Kidney (tissue), 14 donors: Measurements from ENCODE around the gene FAM200C. TPM values are rescaled to one million over a fixed set of nuclear protein-coding genes. Genes with fewer than 3 reads are reported as not detected.

Source experiments
- DNase-seq, 5 donors: peaks; one replicate each; pipeline ENCODE4 v3.0.0-alpha.2; 2013 to 2020
- FAIRE-seq: peaks from 2 replicates; lab custom pipeline; 2012; peaks lifted over from hg19 to GRCh38; lab: Jason Lieb, UNC
- H3K27ac ChIP-seq, 2 donors: one replicate each; pipeline ENCODE4 v1.7.0; 2013; ENCODE audit warnings: low read depth in 2 of 2, low read length in 2 of 2, inconsistent platforms in 1 of 2
- H3K27me3 ChIP-seq: one replicate; pipeline ENCODE4 v1.7.1; 2013; ENCODE audit warnings: low read length, inconsistent platforms; ENCODE audit not compliant: control insufficient read depth, insufficient read depth
- H3K36me3 ChIP-seq, 3 donors: one replicate each; pipeline versions ENCODE4 v1.7.0 to v1.7.1; 2013; ENCODE audit warnings: low read length in 3 of 3, control low read depth in 1 of 3, inconsistent platforms in 1 of 3; ENCODE audit not compliant: insufficient read depth in 3 of 3, control insufficient read depth in 2 of 3
- H3K4me1 ChIP-seq, 3 donors: one replicate each; pipeline versions ENCODE4 v1.7.0 to v1.7.1; 2013; ENCODE audit warnings: low read length in 3 of 3, inconsistent platforms in 1 of 3, low read depth in 1 of 3; ENCODE audit not compliant: control insufficient read depth in 2 of 3, insufficient read depth in 2 of 3
- H3K4me3 ChIP-seq, 3 donors: one replicate each; pipeline versions ENCODE4 v1.7.0 to v1.8.1; 2013; ENCODE audit warnings: low read length in 3 of 3, control low read depth in 1 of 3, inconsistent platforms in 1 of 3
- H3K9ac ChIP-seq, 3 donors: one replicate each; pipeline versions ENCODE4 v1.7.0 to v1.7.1; 2013; ENCODE audit warnings: low read length in 3 of 3, control low read depth in 1 of 3, inconsistent platforms in 1 of 3
- H3K9me3 ChIP-seq, 3 donors: one replicate each; pipeline versions ENCODE4 v1.7.0 to v1.7.1; 2013; ENCODE audit warnings: low read length in 3 of 3, control low read depth in 1 of 3, inconsistent platforms in 1 of 3; ENCODE audit not compliant: control insufficient read depth in 2 of 3, insufficient read depth in 1 of 3
- intact Hi-C: fragments of 100-400 bp; cut with DNase I; formaldehyde crosslinking; loops from one replicate; pipeline ENCODE4 v1.11.1; 2022
- polyA plus RNA-seq: library from polyadenylated mRNA; stranded (reverse); fragments of 350-450 nt; fragmentation: Illumina TruSeq; extraction: RNeasy Lipid Tissue Mini Kit (QIAGEN cat#74804); gene quantifications from one replicate; pipeline ENCODE4 v1.2.3, GENCODE V29; 2014; ENCODE audit warnings: low read depth, low replicate concordance; ENCODE audit not compliant: insufficient read depth
- total RNA-seq: library from RNA; stranded (reverse); fragmentation: NEBNext Ultra II Directional; extraction: Animal tissue kit (Norgen Biotek cat#: 25700); gene quantifications from one replicate; pipeline ENCODE4 v1.2.1, GENCODE V29; 2021
- TF ChIP-seq, protein P1 (sequence below): IDR thresholded peaks from 3 replicates; pipeline ENCODE4 v1.5.1; 2012; ENCODE audit warnings: mild to moderate bottlenecking, moderate library complexity, borderline replicate concordance; ENCODE audit not compliant: insufficient read depth; ENCODE audit errors: extremely low read depth
- donor health status: control.
- donor health status: control.
- donor health status: control.
- donor health status: control.
- donor health status: control.
- donor health status: DM: yes; HTN: yes; CAD: no.
- donor health status: Normal renal cell carcinoma (clear cell type).

FAM200C gene
- total and polyA plus RNA-seq, 2 donors from 2014 or later: 4.8 to 5.3 TPM

DNA sequence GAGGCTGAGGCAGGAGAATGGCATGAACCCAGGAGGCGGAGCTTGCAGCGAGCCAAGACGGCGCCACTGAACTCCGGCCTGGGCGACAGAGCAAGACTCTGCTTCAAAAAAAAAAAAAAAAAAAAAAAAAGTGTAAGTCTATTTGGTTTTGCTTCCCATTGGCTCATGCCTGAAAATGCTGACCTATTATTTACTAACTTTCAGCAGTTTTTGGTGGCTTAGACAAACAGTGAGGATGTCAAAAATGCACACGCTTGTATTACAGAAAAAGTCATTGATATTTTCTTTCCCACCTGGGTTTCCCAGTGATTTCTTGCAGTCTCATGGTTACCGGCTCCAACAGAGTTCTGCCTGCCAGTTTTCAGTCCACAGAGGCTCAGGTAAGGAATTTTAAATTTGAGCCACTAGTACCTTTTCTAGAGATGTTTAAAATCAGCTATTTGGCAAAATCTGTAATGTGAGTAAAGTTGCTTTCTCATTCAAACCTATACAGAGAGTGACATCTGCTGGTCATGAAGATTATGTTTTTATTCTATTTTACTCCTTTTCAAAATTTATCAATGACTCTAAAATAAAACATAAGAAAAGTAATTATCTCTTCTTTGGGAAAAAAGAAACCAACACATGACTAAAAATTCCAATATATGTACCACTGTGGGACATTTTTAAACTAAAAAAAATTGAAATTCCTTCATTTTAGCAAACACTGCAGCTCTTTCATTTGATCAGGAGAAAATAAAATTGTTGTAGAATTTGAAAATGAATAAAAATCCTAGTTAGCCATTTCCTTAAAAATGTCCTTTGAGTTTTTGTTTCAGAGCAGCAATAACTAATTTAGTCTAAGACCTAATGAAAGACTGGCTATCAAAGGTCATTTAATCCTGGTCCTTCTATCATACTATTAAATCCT is 8.8 kb downstream of the FAM200C start:
- Histone ChIP-seq H3K4me3 (no peak overlapping the region), H3K4me1 (no peaks in the 10 kb centered on the region), H3K36me3 (no peaks in the 10 kb centered on the region), H3K9me3 (peaks cover 0 to 6% (median 0%) of the 10 kb centered on the region in 3 donors), H3K27me3 (no peaks in the 10 kb centered on the region), H3K9ac (no peak overlapping the region), H3K27ac (no peak overlapping the region)
- intact Hi-C loops: no loop called here
- TF ChIP-seq, protein P1, sequence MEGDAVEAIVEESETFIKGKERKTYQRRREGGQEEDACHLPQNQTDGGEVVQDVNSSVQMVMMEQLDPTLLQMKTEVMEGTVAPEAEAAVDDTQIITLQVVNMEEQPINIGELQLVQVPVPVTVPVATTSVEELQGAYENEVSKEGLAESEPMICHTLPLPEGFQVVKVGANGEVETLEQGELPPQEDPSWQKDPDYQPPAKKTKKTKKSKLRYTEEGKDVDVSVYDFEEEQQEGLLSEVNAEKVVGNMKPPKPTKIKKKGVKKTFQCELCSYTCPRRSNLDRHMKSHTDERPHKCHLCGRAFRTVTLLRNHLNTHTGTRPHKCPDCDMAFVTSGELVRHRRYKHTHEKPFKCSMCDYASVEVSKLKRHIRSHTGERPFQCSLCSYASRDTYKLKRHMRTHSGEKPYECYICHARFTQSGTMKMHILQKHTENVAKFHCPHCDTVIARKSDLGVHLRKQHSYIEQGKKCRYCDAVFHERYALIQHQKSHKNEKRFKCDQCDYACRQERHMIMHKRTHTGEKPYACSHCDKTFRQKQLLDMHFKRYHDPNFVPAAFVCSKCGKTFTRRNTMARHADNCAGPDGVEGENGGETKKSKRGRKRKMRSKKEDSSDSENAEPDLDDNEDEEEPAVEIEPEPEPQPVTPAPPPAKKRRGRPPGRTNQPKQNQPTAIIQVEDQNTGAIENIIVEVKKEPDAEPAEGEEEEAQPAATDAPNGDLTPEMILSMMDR: peak; percentile 19
- DNase-seq (peak in 2 of 5 donors; percentile 22 to 38), FAIRE-seq (peak; percentile 90)

DNA sequence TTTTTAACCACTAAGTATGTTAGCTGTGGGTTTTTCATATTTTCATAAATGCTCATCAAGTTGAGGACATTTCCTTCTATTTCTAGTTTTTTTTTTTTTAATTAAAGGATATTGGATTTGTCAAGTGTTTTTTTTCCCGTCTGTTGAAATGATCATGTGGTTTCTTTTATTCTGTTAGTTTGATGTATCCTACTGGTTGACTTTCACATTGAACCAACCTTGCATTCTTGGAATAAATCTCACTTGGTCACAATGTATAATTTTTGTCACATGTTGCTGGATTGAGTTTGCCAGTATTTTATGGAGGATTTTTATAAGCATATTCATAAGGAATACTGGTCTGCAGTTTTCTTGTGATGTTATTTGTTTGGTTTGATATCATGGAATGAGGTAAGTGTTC is 12.4 kb downstream of the FAM200C start:
- intact Hi-C loops: no loop called here
- no peak for FAIRE-seq

DNA sequence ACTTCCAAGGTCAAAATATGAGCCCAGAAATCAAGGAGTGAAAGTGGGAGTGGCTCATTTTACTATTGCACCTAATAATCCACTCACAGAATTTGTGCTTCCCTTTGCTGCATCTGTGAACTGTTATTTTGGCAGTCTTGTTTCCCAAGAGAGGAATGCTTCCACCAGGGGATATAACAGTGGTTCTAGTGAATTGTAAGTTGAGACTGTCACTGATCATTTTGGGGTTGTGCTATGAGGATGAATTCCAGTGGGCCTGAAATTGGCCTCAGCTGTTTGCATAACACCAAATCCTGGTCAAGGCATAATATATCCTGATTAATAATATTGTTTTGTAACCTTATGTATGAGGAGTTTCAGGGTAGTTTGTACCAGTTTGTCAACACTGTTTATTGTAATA is 14.4 kb downstream of the FAM200C start:
- Histone ChIP-seq H3K9ac (no peak overlapping the region), H3K4me3 (no peak overlapping the region), H3K4me1 (no peaks in the 10 kb centered on the region), H3K27me3 (no peaks in the 10 kb centered on the region), H3K9me3 (peaks cover 0 to 6% (median 0%) of the 10 kb centered on the region in 3 donors), H3K27ac (no peak overlapping the region), H3K36me3 (no peaks in the 10 kb centered on the region)
- TF ChIP-seq, protein P1: no peak
- FAIRE-seq (no peak), DNase-seq (no peak)
- intact Hi-C loops: no loop called here

More for the DNA sequence above, 12.4 kb downstream of the FAM200C start:
- no peak for DNase-seq
- H3K9ac ChIP-seq: no peak overlapping the region
- no peak overlapping the region for H3K27ac ChIP-seq
- H3K4me1 ChIP-seq: no peaks in the 10 kb centered on the region
- H3K36me3 ChIP-seq: no peaks in the 10 kb centered on the region
- TF ChIP-seq, protein P1: no peak
- peaks cover 0 to 6% (median 0%) of the 10 kb centered on the region in 3 donors for H3K9me3 ChIP-seq
- H3K27me3 ChIP-seq: no peaks in the 10 kb centered on the region
- no peak overlapping the region for H3K4me3 ChIP-seq
